Epithelial cell of esophagus (primary cell): ENCODE results near the gene PIK3R1.
A peak's percentile ranks its signal among the peaks of the same experiment; 100 is the strongest.

Experiments used
- DNase-seq: peaks from one replicate; pipeline ENCODE4 v3.0.0; 2010; ENCODE audit warnings: low read depth
- H3K4me3 ChIP-seq: 2 replicates; pipeline ENCODE4 v1.5.1; 2011; ENCODE audit warnings: mild to moderate bottlenecking, low read length, control low read depth
- CTCF ChIP-seq: IDR thresholded peaks from 2 replicates; pipeline ENCODE4 v1.5.1; 2011; ENCODE audit warnings: low read depth, mild to moderate bottlenecking, low read length, control low read depth, inconsistent platforms; ENCODE audit not compliant: insufficient read depth; ENCODE audit errors: missing control alignments

PIK3R1 gene

GRCh38 chr5:68332080-68332451 is 116.5 kb downstream of the PIK3R1 start:
- no peak for DNase-seq
- no peak for TF ChIP-seq CTCF
- H3K4me3 ChIP-seq, result no peak overlapping the region

GRCh38 chr5:68332556-68332955 is 117.0 kb downstream of the PIK3R1 start:
- no peak for TF ChIP-seq CTCF
- peak; percentile 48 for DNase-seq
- H3K4me3 ChIP-seq, result no peak overlapping the region

- DNase-seq, result peak; percentile 73
- H3K4me3 ChIP-seq, result no peak overlapping the region
- TF ChIP-seq CTCF, result peak; percentile 3
Measured at GRCh38 chr5:68333649-68334552, 118.3 kb downstream of the PIK3R1 start.

- no peak for TF ChIP-seq CTCF
- no peak for DNase-seq
- no peak overlapping the region for H3K4me3 ChIP-seq
Measured at GRCh38 chr5:68334553-68334886, 119.0 kb downstream of the PIK3R1 start.

- TF ChIP-seq CTCF, result no peak
- H3K4me3 ChIP-seq, result no peak overlapping the region
- DNase-seq, result no peak
Measured at GRCh38 chr5:68335075-68335474, 119.5 kb downstream of the PIK3R1 start.

GRCh38 chr5:68336200-68336599 is 120.6 kb downstream of the PIK3R1 start:
- no peak overlapping the region for H3K4me3 ChIP-seq
- no peak for DNase-seq
- no peak for TF ChIP-seq CTCF

GRCh38 chr5:68337235-68337634 is 121.7 kb downstream of the PIK3R1 start:
- TF ChIP-seq CTCF, result no peak
- no peak for DNase-seq
- no peak overlapping the region for H3K4me3 ChIP-seq
